Prostate gland (tissue), 2 donors: ENCODE results near the gene VAV3.

Experiments
- CTCF ChIP-seq, 4 experiments: fragments of 200-600 bp in 2 of 4; fragments of 450-650 bp in 2 of 4; sonication (generic) in 2 of 4; IDR thresholded peaks; 1 replicate in 3 of 4; 2 replicates in 1 of 4; pipeline ENCODE4 v1.5.1; 2016 to 2019; ENCODE audit warnings: antibody characterized with exemption in 4 of 4, mild to moderate bottlenecking in 2 of 4, moderate library complexity in 2 of 4
- POLR2A ChIP-seq: fragments of 450-650 bp; IDR thresholded peaks from one replicate; pipeline ENCODE4 v1.6.1; 2016; ENCODE audit warnings: antibody characterized with exemption, mild to moderate bottlenecking
- POLR2AphosphoS5 ChIP-seq: sonication (generic); formaldehyde crosslinking; IDR thresholded peaks from one replicate; pipeline ENCODE4 v1.6.1; 2017; ENCODE audit warnings: antibody characterized with exemption

- TF ChIP-seq CTCF (IDR thresholded peaks at IDR 0.05) = no peak
- TF ChIP-seq POLR2AphosphoS5 = no peak
- TF ChIP-seq POLR2A = no peak
These were observed 1.6 kb upstream of the VAV3 start for GRCh38 chr1:107966550-107966949.
